Activated naive CD4-positive, alpha-beta T cell treated with anti-CD3 and anti-CD28 coated beads, Interleukin-2, amount 10 ng/mL, durations not matched to agents 7 days and 5 days (primary cell): ENCODE data around the gene TACSTD2.
"Not testable (repeated sequence)": the region's sequence is repeated elsewhere in the genome, so short reads cannot be mapped to it uniquely, and the experiment has no call there.

Source experiments
- CTCF ChIA-PET: fragments of 350-600 bp; sonication (Branson Sonifier 250); formaldehyde crosslinking; loops from one replicate; lab custom pipeline; 2021; ENCODE audit warnings: antibody characterized with exemption; lab: Charles Lee
- DNase-seq: peaks from one replicate; pipeline ENCODE4 v3.0.0-alpha.2; 2020
- H3K27ac Mint-ChIP-seq: one replicate; pipeline ENCODE4 v1.8.0; 2021; ENCODE audit warnings: mild to moderate bottlenecking, moderate library complexity, mixed read lengths
- H3K27me3 Mint-ChIP-seq: one replicate; pipeline ENCODE4 v1.8.0; 2021; ENCODE audit warnings: mild to moderate bottlenecking, mixed read lengths
- H3K36me3 Mint-ChIP-seq: one replicate; pipeline ENCODE4 v1.8.0; 2021; ENCODE audit warnings: mixed read lengths
- H3K4me1 Mint-ChIP-seq: one replicate; pipeline ENCODE4 v1.8.0; 2021; ENCODE audit warnings: mixed read lengths
- H3K4me3 Mint-ChIP-seq: one replicate; pipeline ENCODE4 v1.8.0; 2021; ENCODE audit warnings: mild to moderate bottlenecking, moderate library complexity, mixed read lengths
- H3K9me3 Mint-ChIP-seq: one replicate; pipeline ENCODE4 v1.8.0; 2021; ENCODE audit warnings: mixed read lengths

TACSTD2 gene

DNA sequence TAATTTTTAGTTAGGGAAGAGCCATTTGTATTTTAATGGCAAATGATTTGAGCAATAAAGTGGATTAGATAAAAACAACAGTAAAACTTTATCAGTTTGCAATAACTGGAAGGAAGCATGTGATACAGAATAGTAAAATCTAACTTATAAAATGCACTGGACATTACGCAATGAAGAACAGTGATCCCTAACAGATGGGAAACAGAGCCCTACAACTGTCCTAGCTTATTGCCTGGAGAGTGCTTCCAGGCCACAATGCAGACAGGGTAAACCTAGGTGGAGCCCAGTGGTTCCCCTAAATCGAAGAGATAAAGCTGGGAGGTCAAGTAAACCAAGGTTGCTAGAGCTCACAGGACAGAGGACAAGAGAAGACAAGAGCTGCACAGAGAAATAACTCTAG, 37.5 kb downstream of the TACSTD2 start:
- DNase-seq, result no peak
- Mint-ChIP-seq H3K27me3 (no peaks in the 10 kb centered on the region), H3K27ac (no peak overlapping the region), H3K36me3 (peaks cover 2% of the 10 kb centered on the region), H3K9me3 (no peaks in the 10 kb centered on the region), H3K4me3 (no peak overlapping the region), H3K4me1 (no peaks in the 10 kb centered on the region)
- CTCF ChIA-PET, result interaction anchor here (1.6 kb wide), 1 partner anchor 24 kb away, joined by 7 read pairs; no protein-coding TSS in a partner anchor

DNA sequence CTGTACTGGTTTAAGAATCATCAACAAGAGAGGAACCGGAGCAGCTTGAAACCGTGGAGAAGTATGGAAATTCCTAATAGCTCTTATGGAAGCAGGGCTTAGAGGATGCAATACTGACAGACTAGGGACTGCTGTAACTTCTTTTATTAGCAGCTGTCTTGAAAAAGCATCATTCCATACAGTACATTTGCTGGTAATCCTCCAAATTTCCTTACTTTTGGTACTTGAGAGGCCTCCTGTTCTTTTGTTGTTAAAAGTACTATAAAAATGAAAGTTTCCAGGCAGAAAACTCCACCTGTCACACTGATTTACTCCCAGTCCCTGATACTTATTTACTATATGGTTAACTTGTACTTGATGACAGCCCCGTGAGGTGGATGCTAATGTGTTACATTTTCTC, 38.2 kb downstream of the TACSTD2 start:
- CTCF ChIA-PET, result interaction anchor here (1.0 to 1.6 kb wide), 2 partner anchors 8 to 24 kb away, joined by 3 to 7 read pairs; no protein-coding TSS in a partner anchor
- H3K4me3 Mint-ChIP-seq, result no peak overlapping the region
- peaks cover 2% of the 10 kb centered on the region for H3K36me3 Mint-ChIP-seq
- H3K27ac Mint-ChIP-seq, result no peak overlapping the region
- H3K4me1 Mint-ChIP-seq, result no peaks in the 10 kb centered on the region
- no peaks in the 10 kb centered on the region for H3K9me3 Mint-ChIP-seq
- no peaks in the 10 kb centered on the region for H3K27me3 Mint-ChIP-seq
- DNase-seq, result no peak

DNA sequence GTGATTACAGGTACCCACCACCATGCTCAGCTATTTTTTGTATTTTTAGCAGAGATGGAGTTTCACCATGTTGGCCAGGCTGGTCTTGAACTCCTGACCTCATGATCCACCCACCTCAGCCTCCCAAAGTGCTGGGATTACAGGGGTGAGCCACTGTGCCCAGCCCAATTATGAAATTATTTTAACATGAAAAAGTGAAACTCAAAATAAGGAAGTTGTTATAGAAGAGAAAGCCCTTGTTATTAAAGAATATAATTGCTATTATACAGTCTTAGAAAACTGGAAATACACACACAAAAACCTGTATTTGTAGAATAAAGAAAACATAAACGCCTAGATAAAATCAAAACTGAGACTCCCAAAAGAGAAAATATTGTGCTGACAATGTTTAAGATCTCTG, 45.2 kb downstream of the TACSTD2 start:
- H3K36me3 Mint-ChIP-seq, H3K27ac Mint-ChIP-seq, H3K4me3 Mint-ChIP-seq, H3K27me3 Mint-ChIP-seq, CTCF ChIA-PET, DNase-seq, H3K4me1 Mint-ChIP-seq, H3K9me3 Mint-ChIP-seq: not testable (repeated sequence)

DNA sequence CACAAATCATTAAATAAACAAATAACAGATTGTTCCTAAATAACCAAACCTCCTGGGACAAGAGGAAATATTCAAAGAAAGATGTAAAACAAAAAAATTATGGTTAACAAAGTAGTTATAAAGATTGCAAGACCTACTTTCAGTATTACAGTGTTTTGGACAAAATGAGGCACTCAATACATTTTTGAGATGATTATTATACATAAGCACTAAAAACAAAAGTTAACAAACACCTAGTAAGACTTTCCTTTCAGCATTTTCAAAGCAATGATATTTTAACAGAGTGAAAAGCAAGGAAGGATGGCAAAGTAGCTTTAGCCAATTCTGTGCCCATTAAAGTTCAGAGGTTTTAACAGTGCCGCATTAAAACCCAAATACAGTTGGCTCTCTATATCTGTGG, 47.8 kb downstream of the TACSTD2 start:
- no peaks in the 10 kb centered on the region for H3K4me1 Mint-ChIP-seq
- CTCF ChIA-PET, result no interaction called here
- no peak overlapping the region for H3K27ac Mint-ChIP-seq
- no peak overlapping the region for H3K4me3 Mint-ChIP-seq
- no peaks in the 10 kb centered on the region for H3K9me3 Mint-ChIP-seq
- no peak for DNase-seq
- no peaks in the 10 kb centered on the region for H3K27me3 Mint-ChIP-seq
- peaks cover 11% of the 10 kb centered on the region for H3K36me3 Mint-ChIP-seq

DNA sequence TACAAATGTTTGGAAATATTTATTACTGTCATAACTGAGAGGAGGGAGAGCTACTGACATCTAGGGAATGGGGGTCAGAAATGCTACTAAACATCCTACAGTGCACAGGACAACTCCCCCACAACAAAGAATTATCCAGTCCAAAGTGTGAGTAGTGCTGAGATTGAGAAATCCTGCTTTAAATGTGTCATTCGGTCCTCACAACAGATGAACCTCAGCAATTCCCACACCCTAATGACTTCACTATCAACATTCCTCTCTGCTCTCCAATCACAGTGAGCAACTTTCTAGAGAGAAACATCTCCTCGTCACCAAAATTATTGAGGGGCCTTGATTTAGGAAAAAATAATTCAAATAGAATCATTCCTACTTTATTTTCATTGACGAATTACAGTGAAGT, 48.5 kb downstream of the TACSTD2 start:
- H3K4me1 Mint-ChIP-seq, result no peaks in the 10 kb centered on the region
- H3K27me3 Mint-ChIP-seq, result no peaks in the 10 kb centered on the region
- CTCF ChIA-PET, result interaction anchor here (1.1 kb wide), 1 partner anchor 11 kb away, joined by 3 read pairs; no protein-coding TSS in a partner anchor
- H3K27ac Mint-ChIP-seq, result no peak overlapping the region
- no peak overlapping the region for H3K4me3 Mint-ChIP-seq
- DNase-seq, result no peak
- H3K9me3 Mint-ChIP-seq, result no peaks in the 10 kb centered on the region
- H3K36me3 Mint-ChIP-seq, result peaks cover 11% of the 10 kb centered on the region
